Measurements from ENCODE around the gene CPNE7. TPM values are rescaled to one million over a fixed set of nuclear protein-coding genes. Genes with fewer than 3 reads are reported as not detected.

Gene CPNE7
- total RNA-seq, 1 donor from 2014 or later = not detected

DNA sequence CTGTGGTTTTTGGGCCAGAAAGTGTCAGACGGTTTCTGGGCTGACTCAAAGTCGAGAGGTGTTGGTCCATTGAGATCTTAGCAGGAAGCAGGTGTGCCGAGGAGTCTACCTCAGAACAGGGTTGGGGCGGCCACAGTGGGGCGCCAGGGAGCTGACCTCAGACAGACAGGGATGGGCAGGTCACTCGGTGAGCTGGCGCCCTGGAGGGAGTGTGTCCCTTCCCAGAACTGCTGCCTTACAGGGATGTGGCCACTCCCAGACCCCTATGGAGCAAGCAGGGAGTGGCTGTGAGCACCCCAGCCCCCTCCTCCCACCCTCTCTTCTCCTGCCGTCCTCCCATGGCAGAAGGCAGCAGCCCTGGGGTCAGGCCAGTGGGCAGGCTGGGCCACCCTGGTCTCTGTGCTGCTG lies 23.9 kb downstream of the CPNE7 start:
- intact Hi-C loops (cut with DNase I) = no loop called here
- no peak for DNase-seq (ENCODE audit: low spot score)

DNA sequence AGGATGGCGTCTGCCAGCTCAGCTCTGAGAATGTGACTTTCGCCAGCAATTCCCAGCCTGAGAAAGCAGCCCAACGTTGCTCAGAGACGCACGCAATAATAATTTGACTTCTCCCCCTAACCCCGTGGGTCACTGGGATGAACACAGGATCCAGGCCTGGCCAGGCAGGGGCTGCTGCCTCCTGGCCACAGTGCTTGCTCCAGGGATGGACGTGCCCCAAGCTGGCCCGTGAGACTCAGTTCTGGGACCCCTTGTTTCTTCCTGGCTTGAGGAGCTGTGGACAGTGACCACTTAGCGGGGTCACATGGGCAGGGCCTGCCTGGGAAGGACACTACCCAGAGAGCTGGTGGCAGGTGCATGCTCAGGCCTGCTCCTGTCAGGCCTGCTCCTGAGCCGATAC lies 24.3 kb downstream of the CPNE7 start:
- intact Hi-C loops (cut with DNase I) = no loop called here
- DNase-seq (ENCODE audit: low spot score) = no peak

DNA sequence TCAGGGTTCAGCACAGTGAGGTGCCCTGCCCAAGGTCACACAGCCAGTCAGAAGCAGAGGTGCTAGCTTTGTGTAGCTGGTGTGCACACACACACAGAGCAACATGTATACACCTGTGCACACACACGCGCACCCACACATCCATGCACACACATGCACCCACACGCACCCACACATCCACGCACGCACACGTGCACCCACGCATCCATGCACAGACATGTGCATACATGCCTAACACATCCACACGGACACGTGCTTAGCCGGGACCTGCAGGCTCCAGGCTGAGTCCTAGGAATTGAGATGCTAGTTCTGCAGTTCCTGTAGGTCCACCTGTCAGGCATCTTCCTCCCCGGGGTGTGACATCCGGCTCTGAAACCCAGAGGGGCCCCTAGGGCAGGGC lies 24.9 kb downstream of the CPNE7 start:
- intact Hi-C loops (cut with DNase I) = no loop called here
- DNase-seq (ENCODE audit: low spot score) = no peak

DNA sequence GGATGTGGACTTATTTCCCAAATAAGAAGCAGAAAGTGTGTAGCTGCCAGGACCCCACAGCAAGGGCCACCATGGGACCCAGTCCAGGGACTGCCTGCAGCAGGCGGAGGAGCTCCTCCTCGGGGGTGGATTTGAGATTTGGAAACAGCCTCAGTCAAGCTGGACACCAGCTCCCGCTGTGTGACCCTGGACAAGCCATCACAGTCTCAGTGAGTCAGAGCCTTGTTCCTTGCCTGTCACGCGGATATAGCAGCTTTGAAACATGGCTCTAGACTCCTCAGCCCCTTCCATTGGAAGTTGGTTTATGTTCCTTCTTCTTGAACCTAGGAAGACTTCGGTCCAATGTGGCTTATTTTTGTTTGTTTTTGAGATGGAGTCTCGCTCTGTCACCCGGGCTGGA lies 25.4 kb downstream of the CPNE7 start:
- no peak for DNase-seq (ENCODE audit: low spot score)
- intact Hi-C loops (cut with DNase I) = no loop called here

DNA sequence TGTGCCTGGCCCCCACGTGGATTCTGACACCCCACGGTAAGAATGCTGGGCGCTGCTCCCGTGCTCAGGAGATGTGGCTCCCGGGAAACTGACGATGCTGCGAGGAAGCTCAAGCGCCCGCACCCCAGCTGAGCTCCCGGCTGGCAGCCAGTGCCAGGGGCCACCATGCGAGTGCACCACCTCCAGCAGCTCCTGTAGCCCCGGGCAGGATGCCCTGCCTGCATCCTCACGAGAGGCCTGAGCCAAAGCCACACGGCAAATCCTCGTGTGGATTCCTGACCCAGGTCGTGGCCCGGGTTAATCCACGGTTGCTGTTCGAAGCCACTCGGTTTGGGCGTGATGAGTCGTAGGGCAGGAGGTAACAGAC lies 26.3 kb downstream of the CPNE7 start:
- intact Hi-C loops (cut with DNase I) = no loop called here

DNA sequence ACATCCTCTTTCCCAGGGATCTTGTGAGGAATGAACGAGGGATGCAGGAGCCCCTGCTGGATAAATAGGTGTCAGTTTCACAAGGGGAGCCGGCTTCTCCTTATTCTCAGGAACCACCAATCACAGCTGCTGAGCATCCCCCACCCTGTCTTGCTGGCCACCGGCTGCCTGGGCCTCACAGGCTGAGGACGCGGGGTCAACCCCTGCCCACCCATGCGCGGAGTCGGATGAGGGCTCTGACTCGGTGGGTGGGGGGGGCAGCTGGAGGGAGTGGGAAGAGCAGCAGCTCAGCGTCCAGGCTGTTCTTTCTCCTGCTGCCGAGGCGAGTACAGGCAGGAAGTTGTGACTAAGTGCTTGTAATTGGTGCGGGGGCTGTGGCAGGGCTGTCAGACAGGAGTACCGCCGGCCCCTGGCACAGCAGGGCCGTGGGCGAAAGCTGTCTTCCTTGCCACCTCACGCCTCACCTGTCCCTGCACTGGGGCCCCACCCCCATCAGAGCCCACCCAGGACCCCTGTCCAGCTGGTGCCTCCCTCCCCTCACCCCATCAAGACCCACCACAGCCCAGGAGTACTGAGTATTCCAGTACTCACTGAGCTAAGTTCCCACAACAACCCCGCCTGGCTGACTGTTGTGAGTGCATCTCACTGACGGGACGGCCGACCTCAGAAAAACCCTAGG lies 26.9 kb downstream of the CPNE7 start:
- no peak for DNase-seq (ENCODE audit: low spot score)
- intact Hi-C loops (cut with DNase I) = no loop called here

More for the DNA sequence above, 26.3 kb downstream of the CPNE7 start:
- DNase-seq (ENCODE audit: low spot score) = no peak

DNA sequence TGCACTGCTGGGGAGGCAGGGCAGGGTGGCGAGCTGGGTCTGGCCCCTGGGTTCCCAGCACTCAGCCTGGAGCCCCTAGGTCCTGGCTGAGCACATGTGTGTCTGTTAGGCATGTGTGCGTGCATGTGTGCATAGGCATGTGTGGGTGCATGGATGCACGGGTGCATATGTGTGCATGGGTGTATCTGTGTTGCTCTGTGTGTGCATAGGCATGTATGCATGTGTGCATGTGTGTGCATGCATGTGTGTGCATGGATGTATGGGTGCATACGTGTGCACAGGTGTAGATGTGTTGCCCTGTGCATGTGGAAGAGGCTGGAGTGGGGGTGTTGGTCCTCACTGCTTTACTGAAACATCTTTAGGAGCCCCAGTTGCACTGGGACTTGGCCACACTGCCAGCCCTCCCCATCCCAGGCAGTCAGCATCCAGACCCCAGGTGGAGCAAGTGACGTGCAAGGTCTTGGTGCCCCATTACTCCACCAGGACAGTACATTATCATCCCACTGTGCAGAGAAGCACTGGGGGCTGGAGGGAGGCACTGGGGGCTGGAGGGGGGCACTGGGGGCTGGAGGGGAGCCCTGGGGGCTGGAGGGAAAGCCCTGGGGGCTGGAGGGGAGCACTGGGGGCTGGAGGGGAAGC lies 27.5 kb downstream of the CPNE7 start:
- no peak for DNase-seq (ENCODE audit: low spot score)
- intact Hi-C loops (cut with DNase I) = no loop called here

DNA sequence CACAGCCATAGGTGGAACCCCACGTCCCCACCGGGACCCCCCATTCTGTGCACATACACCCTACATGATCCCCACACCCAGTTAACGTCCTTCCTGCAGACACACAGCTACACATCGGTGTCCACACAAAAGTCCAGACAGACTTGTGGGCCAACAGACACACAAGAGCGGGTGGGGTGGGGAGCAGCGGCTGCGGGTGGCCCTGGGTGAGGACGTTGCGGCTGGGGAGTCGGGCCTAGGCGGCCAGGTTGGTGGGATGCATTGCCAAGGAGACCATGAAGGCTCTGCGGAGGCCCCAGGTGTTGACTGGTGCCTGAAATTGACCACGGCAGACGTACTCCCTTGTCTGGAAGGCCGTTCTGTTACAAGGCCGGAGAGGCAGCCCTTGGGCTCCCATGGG lies 29.2 kb downstream of the CPNE7 start:
- no peak for DNase-seq (ENCODE audit: low spot score)
- intact Hi-C loops (cut with DNase I) = no loop called here

DNA sequence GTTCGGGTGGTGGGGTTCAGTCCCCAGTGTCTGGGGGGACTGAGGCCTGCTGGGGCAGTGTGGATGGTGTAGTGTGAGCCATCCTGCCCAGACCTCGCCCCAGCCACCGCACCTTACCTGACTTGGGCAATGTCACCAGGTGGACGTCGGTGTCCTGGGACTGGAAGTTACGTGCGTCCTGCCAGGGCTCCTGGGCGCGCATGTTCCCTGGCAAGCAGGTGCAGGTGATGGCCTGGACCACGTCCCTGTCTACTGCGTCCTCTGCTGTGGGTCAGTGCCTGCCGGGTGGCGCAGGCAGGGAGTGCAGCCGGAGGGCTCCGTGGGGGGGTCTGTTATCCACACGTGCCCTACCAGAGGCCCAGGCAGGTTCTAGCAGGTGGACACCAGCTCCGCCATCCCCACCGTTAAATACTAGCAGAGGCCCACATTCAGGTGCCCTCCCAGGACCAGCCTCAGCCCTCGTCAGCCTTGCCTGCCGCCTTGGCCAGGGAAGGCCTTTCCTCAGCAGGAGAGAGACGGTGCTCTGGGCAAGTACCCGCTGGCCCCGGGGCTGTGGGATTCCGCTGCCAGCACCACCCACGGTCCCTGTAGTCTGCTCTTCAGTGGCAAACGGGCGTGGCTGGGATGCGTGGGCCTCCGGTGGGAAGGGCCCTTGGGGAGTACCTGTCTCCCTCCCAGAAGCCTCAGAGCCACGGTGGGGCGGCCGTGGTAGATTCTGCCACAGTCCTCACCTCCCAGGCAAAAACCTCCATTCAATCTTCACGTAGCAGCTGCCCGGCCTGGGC lies 29.8 kb downstream of the CPNE7 start:
- intact Hi-C loops (cut with DNase I) = no loop called here
- DNase-seq (ENCODE audit: low spot score) = no peak

DNA sequence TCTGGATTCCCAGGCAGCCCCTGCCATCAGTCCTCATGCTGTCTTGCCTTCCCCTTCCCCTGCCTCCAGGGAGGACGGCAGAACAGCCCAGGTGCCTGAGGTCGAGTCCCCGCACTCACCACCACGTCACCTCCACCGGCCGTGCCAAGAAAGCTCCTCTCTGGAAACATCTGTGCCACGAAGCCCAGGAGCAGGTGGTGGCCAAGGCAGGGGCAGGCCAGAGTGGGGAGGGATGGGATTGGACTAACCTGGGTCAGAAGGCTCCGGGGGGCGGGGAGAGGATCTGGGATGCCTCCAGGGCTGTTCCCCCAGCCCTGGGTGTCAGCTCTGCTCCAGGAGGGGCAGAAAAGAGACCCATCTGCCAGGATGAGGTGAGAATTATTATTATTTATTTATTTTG lies 30.4 kb downstream of the CPNE7 start:
- intact Hi-C loops (cut with DNase I) = no loop called here
- no peak for DNase-seq (ENCODE audit: low spot score)

DNA sequence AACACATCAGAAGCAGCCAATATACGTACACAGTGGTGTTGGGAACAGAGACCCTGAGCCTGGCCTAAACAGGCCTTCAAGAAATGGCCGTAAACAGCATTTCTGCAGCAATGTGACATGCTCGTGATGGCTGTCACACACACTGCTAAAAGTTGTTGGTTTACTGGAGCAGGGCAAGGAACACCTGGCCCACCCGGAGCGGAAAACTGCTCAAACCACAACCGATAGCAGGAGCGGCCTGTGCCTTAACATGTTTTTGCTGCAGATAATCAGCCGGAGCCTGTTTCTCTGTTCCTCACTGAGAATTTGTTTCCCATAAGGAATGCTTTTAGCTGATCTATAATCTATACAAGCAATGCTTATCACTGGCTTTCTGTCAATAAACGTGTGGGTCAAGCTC lies 31.9 kb downstream of the CPNE7 start:
- intact Hi-C loops (cut with DNase I) = no loop called here

DNA sequence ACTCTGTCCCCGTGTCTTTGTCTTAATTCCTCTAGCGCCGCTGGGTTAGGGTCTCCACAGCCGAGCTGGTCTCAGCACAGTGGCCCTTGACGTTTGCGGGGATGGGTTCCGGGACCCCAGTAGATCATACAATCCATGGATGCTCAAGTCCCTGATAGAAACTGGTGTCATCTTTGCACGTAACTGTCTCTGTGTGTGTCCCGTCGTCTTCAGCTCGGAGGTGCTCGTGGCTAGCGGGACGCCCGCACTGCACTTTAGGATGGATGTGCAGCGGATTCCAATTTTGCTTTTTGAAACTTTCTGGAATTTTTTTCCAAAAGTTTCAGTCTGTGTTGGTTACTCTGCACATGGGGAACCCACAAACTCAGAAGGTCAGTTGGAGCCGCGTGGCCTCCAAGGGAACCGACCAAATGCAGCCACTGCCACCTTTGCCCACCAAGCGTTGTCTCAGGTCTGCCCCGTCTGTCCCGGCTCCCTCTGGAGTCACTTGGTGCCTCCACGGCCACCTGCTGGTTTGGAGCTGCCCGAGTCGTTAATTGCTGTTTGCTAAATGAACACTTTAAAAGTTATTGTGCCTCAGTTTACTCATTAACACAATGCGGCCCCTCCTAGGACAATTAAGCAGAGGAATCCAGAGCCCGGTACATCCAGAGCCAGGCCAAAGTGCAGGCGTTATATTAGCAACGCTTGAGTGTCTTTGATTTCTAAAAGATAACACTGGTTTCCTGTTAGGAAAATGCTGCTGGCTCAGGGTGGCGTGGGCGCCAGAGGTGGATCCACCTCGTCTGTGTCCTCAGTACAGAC lies 32.6 kb downstream of the CPNE7 start:
- intact Hi-C loops (cut with DNase I) = no loop called here

More for the DNA sequence above, 31.9 kb downstream of the CPNE7 start:
- no peak for DNase-seq (ENCODE audit: low spot score)

DNA sequence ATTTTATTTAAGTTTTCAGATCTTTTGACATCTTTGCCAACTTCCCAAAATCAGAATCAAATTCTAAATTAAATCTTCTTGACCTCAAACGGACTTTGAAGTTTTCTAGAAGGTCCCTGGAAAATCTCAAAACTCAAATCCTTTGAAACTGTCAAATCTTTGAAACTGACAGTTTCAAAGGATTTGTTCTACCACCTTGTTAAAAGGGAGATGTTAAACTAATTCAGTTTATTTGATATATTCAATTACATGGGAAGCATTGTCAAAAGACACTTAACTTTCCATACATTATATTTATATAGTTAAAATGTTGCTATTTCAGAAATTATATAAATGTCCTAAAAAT lies 34.5 kb downstream of the CPNE7 start:
- DNase-seq (ENCODE audit: low spot score) = no peak
- intact Hi-C loops (cut with DNase I) = no loop called here

More for the DNA sequence above, 32.6 kb downstream of the CPNE7 start:
- DNase-seq (ENCODE audit: low spot score) = no peak

DNA sequence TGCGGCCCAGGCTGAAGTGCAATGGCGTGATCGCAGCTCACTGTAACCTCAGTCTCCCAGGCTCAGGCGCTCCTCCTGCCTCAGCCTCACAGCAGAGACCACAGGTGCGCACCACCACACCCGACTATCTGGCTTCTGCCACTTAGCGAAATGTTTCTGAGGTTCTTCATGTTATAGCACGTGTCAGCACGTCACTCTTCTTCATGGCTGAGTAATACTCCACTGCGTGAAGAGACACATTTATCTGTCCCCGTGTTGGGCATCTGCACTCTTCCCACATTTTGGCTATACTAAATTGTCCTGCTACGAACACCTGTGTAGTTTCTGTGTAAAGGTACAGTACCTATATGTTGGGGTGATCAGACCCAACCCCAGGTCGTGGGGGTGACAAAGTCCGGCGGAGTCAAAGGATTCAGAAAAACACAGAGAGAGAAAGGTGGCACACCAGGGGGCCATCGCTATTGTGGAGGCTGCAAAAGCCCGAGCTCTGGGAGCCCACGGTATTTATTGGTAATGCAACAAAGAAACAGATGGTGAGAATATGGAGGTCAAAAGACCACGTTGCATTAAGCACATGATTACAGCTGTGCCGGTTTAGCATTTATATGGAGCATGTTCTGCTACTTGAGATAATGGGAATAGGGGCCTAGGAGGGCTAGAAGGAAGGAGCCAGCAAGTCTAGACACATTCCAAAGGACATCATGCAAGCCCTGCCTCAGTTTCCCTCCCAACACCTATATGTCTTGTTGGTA lies 37.0 kb downstream of the CPNE7 start:
- no peak for DNase-seq (ENCODE audit: low spot score)
- intact Hi-C loops (cut with DNase I) = no loop called here

DNA sequence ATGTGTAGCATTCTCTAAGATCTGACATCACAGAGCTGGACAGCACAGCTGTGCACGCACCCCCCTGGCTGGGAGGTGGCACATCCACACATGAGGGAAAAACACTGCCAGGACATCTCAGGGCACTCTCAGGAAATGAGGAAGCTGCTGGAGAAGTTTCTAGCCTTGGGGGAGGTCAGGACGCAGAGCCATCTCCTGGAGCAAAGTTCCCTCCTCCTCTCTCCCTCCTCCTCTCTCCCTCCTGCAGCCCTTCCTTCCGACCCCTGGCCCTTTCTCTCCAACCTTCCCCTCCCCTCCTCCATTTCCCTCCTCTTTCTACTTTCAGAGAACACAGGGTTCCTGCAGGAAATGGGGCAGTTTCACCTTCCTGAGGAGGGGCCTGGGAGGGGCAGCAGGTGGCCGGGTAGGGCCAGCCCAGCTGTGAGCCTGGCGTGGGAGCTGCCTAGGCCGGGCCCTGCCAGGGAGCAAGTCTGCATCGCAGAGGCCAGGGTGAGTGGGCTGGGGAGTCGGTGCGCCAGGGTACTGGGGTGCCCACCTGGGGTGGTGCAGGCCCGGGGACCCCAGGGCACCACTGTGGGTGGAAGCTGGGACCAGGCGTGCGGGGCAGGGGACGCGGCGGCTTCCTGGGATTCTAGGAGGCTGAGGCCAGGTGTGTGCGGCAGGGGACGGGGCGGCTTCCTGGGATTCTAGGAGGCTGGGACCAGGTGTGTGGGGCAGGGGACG lies 37.8 kb downstream of the CPNE7 start, which contains the start of gene DPEP1:
DPEP1 (plus strand) TSS at position 412 of the 723 bp plus-strand sequence. CDS start 16,769 bp downstream, outside the sequence.
- intact Hi-C loops (cut with DNase I) = no loop called here
- DNase-seq (ENCODE audit: low spot score) = no peak

DNA sequence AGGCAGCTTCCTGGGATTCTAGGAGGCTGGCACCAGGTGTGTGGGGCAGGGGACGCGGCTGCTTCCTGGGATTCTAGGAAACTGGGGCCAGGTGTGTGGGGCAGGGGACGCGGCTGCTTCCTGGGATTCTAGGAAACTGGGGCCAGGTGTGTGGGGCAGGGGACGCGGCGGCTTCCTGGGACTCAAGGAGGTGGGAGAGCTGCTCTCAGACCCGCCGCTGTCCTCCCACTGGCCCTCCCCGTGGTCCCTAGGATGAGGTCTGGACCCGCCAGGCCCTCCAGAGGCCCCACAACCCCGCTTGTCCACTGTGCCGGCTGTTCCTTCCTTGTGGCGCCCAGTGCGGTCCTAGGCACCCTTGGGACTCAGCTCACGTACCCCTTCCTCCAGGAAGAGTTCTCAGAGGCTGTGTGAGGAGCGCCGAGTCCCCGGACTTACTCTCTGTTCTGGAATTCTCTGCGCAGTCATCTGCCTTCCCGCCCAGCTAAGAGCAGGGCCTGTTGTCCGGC lies 38.4 kb downstream of the CPNE7 start:
- intact Hi-C loops (cut with DNase I) = no loop called here
- no peak for DNase-seq (ENCODE audit: low spot score)

DNA sequence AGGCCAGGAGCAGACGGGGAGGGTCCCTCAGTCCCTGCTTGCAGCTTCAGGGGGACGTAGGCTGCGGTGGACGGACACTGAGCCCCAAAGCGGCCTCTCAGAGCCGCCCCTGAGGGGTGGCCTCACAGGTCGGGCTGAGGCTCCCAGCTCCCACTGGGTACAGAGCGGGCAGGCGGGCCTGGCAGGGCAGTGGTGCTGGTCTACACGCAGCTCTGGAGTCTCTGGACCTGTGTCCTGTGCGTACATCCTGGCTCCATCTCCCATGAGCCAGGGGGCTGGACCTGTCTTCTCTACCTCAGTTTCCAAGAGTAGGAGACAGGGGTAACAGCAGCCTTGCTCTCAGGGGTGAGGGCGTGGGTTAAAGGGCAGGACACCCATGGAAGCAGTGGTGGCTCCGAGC lies 39.6 kb downstream of the CPNE7 start:
- intact Hi-C loops (cut with DNase I) = no loop called here

DNA sequence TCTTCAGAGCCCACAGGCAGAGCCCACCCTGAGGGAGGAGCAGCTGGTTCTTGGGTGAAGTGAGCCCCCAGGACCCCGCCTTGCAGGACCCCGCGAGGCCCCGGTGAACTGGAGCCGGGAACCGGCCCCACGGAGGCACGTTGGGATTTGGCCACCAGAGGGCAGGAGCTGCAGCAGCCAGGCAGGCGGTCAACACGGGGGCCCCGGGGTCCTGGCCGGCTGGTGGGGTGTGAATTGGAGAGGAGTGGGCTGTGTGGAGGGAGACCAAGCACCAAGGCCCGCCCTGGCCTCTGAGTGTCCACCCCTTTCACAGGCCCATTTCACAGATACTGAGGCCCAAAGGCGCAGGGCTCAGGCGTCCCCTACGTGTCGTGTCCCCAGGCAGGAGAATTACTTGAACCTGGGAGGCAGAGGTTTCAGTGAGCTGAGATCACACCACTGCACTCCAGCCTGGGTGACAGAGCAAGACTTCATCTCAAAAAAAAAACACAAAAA lies 40.1 kb downstream of the CPNE7 start:
- no peak for DNase-seq (ENCODE audit: low spot score)
- intact Hi-C loops (cut with DNase I) = no loop called here

More for the DNA sequence above, 39.6 kb downstream of the CPNE7 start:
- DNase-seq (ENCODE audit: low spot score) = no peak

Data from cardiac septum (tissue), 1 donor.